ENCODE data around the gene DAAM2. TPM values are rescaled to one million over a fixed set of nuclear protein-coding genes. Genes with fewer than 3 reads are reported as not detected.

The DAAM2 gene
- total RNA-seq, 1 donor from 2014 or later = 0.34 TPM

- DNase-seq = no peak
Observed at GRCh38 chr6:39790772-39791171, 1.4 kb upstream of the DAAM2 start.

GRCh38 chr6:39791311-39791710 lies 865 bp upstream of the DAAM2 start:
- DNase-seq = no peak

DNA sequence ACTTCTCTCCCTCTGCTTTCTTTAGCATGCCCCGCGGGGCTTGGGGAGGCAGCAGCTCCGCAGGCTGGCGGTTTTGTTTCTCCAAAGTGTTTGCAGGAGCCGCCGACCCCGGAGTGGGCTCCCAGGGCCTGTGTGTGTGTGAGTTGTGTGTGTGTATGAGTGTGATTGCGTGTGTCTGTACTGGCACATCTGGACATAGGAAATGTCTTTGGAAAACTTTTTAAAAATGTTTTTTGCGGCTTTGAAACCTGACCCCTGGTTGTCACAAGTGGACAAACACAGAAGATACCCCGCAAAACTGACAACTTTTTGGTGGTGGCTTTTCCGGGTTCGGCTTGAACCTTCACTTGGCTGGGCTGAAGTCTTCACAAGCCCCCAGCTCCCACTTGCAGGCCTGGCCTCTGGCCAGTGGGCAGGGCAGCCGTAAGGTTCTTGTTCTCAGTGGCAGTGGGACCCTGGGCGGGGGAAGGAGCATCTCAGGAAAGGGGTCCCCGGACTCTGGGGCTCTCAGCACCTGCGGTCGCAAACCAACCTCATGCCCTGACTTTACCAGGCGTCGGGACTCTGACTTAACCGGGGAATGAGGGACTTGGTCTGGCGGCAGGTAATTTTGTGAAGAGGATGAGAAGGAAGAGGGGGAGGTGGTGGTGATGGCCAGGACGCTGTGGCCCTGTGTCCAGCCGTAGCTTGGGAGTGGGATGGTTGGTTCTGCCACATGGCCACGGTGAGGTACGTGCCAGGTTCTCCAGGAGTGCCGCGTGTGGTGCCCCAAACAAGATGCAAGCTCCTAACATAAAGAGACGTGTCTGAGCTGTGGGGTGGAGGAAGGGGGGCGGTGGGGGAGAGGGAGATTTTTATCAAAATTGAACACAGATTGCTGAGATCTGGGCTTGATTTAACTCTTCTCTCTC lies 619 bp downstream of the DAAM2 start:
- DNase-seq = no peak

DNA sequence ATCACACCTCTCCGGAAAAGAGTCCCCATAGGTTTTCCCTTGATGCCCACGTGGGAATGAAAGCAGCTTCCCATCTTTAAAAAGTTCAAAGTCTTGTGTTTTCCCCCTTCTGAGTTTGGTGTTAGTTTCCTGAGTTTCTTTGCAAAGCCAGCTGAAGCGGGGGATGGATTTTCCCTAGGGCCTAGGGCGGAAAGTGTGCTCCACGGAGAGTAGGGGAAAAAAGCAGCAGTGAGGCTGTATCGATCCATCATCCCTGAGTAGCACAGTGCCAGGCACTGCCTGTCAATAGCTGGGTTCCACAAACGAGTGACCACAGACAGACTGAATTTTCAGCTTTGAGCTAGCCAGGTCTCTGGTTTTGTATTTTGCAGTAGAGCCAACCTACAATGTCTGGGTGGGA lies 1.3 kb downstream of the DAAM2 start:
- DNase-seq = no peak

GRCh38 chr6:39794231-39794630 lies 2.1 kb downstream of the DAAM2 start:
- no peak for DNase-seq

GRCh38 chr6:39797751-39798150 lies 5.6 kb downstream of the DAAM2 start:
- no peak for DNase-seq

DNA sequence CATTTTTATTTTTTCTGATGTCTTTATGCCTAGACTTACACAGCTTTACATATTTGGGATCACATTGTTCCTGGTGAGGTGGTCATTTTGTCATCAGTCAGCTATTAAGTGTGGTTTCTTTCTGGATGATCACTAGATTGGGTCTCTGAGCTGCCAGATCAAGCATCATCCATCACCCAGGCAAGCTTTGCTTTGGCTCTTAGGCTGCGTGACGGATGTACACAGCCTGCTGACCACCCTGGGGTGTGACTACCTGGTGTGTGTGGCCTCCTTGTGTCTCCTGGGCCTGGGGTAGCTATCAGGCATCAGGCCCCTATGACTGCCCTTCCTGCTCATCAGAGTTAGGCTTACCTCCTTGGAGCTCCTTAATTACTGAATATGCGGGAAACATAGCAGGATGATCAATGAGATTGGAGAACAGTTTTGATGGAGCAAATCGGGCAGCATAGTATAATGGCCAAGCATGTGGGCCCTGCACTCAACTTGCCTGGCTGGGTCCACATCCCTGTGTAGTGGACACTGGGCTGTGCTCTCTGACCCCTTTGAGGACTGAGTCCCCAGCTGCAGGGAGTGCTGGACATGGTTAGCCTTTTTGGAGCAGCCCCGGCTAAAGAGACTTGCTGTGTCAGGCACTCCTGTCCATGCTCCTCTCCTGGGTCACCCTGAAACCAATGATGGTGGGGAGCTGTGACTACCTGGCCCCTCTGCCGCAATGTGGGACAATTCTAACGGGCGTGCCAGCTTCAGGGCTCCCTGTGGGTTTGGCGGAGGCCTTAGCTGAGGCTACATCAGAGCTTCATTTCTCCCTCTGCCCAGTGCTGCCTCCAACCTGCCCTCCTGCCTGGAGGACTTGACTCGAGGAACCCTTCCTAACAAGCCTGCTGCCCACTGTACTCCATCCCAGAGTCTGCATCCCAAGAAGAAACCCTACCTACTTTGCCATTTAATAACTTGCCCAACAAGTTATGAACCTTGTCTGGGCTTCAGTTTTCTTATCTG lies 8.2 kb downstream of the DAAM2 start:
- no peak for DNase-seq

GRCh38 chr6:39801456-39802251 lies 9.5 kb downstream of the DAAM2 start:
- DNase-seq = no peak

DNA sequence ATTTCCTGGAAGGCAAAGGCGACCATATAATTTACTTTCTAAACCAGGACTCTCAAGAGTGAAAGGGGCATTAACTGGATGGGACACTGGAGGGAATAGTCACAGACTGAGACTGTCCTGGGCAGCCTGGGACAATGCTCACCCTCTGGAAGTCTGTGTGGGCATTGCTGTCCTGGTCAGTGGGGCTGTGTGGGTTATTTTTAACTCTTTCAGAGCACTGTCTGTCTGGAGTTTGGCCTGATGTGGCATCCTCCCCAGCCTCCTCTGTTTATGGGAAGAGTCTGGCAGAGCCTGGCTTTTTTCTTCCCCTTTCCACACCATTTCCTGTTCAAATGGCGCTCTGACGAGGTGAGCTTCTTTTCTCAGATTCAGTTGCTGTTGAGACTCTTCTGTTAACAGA lies 11.7 kb downstream of the DAAM2 start:
- DNase-seq = no peak

DNA sequence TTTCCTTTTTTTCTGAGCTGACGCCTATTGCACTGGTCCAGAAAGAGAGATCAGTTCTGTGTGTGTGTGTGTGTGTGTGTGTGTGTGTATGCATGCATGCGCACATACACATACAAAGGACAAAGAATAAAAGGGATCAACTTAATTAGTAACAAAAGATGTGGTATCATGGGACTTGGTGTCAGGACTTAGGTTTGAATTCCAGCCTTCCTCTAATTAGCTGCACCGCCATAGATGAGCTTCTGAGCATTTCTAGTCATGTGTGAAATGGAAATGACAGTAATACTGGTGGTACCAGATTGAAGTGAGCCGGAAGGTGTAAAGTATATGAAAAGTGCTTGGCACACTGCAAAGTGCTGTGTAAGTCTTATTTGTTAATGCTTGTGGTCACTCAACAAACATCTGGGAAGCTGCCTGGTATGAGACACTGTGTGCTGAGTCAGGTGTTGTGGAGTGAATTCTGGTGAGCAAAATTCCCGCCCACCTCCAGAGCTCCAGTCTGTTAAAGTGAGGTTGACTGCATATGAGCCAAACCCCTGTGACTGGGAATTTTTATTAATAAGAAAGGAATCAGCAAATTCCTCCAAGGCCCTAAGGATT lies 12.4 kb downstream of the DAAM2 start:
- no peak for DNase-seq

GRCh38 chr6:39806278-39806677 lies 14.1 kb downstream of the DAAM2 start:
- DNase-seq = no peak

DNA sequence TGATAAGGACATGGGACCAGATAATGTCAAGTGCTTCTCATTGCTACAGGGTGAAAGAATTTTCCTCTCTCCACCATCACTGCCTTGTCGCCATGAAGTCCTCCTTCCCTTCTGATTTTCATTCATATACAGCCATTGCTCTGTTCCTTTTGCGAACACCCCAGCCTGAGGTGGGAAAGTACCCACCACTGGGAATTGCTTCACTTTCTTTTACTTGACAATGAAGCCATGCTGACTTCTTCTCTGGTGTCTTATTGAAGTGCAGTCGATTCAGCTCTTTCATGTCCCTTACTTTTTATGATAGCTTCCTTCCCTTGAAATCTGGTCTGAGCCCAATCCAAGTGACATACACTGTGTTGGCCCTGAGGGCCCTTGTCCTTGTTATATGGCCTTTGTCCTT lies 16.2 kb downstream of the DAAM2 start:
- DNase-seq = no peak

GRCh38 chr6:39808964-39809363 lies 16.8 kb downstream of the DAAM2 start:
- no peak for DNase-seq

DNA sequence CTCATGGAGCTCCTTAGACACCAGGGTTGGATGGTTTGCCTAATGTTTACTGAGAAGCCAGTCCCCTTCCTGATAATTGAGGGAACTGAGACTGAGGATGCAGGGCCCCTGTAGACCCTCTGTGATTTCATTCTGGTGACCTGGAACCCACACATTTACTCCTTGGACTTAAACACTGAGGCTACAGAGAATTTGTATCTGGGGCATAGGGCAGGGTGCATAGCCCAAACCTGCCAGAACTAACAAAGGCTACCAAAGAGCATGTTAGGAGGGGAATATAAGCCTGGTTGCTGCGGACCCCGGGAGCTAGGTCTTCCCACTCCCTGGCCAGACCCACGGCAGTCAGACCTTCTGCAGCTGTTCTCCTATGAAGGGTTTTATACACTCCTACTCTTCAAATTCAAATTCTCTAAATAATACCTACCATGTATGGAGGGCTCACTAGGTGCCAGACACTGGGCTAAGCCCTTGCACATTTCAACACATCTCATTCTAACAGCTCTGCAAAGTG lies 19.7 kb downstream of the DAAM2 start:
- no peak for DNase-seq

GRCh38 chr6:39812496-39812852 lies 20.3 kb downstream of the DAAM2 start:
- no peak for DNase-seq

DNA sequence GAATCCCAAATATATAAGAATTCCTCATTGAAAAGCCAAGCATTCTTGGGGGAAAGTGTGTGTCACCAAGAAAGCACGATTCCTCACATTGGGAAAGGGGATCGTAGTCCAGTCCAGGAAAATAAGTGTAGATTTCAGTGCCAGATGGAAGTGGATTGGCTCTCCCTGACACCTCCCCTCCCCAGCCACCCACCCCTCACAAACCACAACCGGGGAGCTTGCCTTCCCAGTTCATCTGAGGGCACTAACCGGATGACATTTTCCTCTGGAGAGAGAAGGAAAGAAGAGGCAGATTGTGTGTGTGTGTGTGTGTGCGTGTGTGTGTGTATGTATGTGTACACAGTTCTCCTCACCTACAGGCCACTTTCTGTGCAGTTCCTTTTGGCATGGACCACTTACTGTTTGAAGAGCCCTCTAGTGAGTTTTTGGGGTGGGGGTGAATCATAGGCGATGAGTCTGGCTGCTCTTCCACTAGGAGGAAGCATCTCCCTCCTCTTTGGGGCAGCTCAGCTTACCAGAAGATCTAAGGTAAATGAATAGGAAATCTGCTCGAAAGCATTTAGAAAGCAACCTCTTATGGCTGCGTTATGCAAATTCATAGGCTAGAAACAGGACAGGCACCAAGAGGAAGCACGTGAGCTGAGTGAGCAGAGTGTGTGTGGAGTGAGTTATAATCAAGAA lies 20.8 kb downstream of the DAAM2 start:
- no peak for DNase-seq

- DNase-seq = no peak
Observed at GRCh38 chr6:39814236-39814635, 22.1 kb downstream of the DAAM2 start.

GRCh38 chr6:39815356-39815755 lies 23.2 kb downstream of the DAAM2 start:
- no peak for DNase-seq

- no peak for DNase-seq
Observed at GRCh38 chr6:39816747-39817146, 24.6 kb downstream of the DAAM2 start.

GRCh38 chr6:39818695-39819094 lies 26.5 kb downstream of the DAAM2 start:
- DNase-seq = no peak

DNA sequence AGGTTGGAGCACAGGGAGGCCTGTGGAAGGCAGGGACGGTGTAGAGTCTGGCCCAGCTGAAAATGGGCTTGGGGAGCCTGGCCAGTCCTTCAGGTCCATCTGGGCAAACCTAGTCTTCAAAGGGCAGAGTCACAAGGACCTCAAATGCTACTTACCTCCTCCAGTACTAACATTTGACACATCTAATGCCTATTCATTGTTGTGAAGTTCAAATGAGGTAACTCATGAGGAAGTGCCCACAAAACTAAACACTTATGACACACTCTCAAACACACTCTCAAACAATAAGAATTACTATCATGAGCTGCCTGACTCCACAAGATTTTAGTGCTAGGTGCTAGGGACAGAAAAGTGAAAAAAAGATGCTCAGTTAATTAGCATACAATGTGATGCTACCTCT lies 27.1 kb downstream of the DAAM2 start:
- no peak for DNase-seq

Data from dermis blood vessel endothelial cell (primary cell).